Keratinocyte (primary cell): Measurements from ENCODE around the gene ATP8A1. TPM values are rescaled to one million over a fixed set of nuclear protein-coding genes. Genes with fewer than 3 reads are reported as not detected.

Source experiments
- DNase-seq: peaks from one replicate; pipeline ENCODE4 v3.0.0-alpha.2; 2011; ENCODE audit warnings: low read depth, missing footprints, low spot score
- FAIRE-seq: peaks from 2 replicates; lab custom pipeline; 2011; peaks lifted over from hg19 to GRCh38; lab: Jason Lieb, UNC
- H2AFZ ChIP-seq: 2 replicates; pipeline ENCODE4 v1.6.0; 2012; ENCODE audit warnings: low read length, control low read depth, inconsistent platforms; ENCODE audit not compliant: control insufficient read depth
- H3K27ac ChIP-seq: 2 replicates; pipeline ENCODE4 v1.5.1; 2011; ENCODE audit warnings: low read length; ENCODE audit not compliant: control insufficient read depth, insufficient read depth
- H3K27me3 ChIP-seq: 3 replicates; pipeline ENCODE4 v1.6.0; 2011; ENCODE audit warnings: low read length; ENCODE audit not compliant: control insufficient read depth, insufficient read depth; ENCODE audit errors: extremely low read depth
- H3K36me3 ChIP-seq, 2 experiments: 2 replicates in 1 of 2; 3 replicates in 1 of 2; pipeline ENCODE4 v1.5.1; 2011; ENCODE audit warnings: low read length in 2 of 2, mild to moderate bottlenecking in 1 of 2; ENCODE audit not compliant: control insufficient read depth in 2 of 2, insufficient read depth in 2 of 2; ENCODE audit errors: extremely low read depth in 1 of 2
- H3K4me1 ChIP-seq: 3 replicates; pipeline ENCODE4 v1.5.1; 2011; ENCODE audit warnings: low read length; ENCODE audit not compliant: control insufficient read depth, insufficient read depth; ENCODE audit errors: extremely low read depth
- H3K4me2 ChIP-seq: 3 replicates; pipeline ENCODE4 v1.6.0; 2011; ENCODE audit warnings: low read depth, low read length; ENCODE audit not compliant: control insufficient read depth, insufficient read depth; ENCODE audit errors: extremely low read depth
- H3K4me3 ChIP-seq, 3 experiments: fragments of 200-600 bp in 1 of 3; sonication (generic) in 1 of 3; 2 replicates in 2 of 3; 3 replicates in 1 of 3; pipeline ENCODE4 v1.5.1; 2011 to 2016; ENCODE audit warnings: low read length in 3 of 3, mild to moderate bottlenecking in 3 of 3, control low read depth in 2 of 3, inconsistent platforms in 1 of 3, low read depth in 1 of 3, mixed read lengths in 1 of 3, mixed run types in 1 of 3, moderate library complexity in 1 of 3; ENCODE audit not compliant: control insufficient read depth in 2 of 3, insufficient read depth in 2 of 3; ENCODE audit errors: extremely low read depth in 1 of 3
- H3K79me2 ChIP-seq: 2 replicates; pipeline ENCODE4 v1.6.0; 2012; ENCODE audit warnings: low read length; ENCODE audit not compliant: control insufficient read depth, insufficient read depth
- H3K9ac ChIP-seq: 3 replicates; pipeline ENCODE4 v1.6.0; 2011; ENCODE audit warnings: low read length; ENCODE audit not compliant: control insufficient read depth, insufficient read depth; ENCODE audit errors: extremely low read depth
- H3K9me1 ChIP-seq: 3 replicates; pipeline ENCODE4 v1.6.0; 2011; ENCODE audit warnings: low read length; ENCODE audit not compliant: control insufficient read depth, insufficient read depth; ENCODE audit errors: extremely low read depth
- H3K9me3 ChIP-seq: 2 replicates; pipeline ENCODE4 v1.5.1; 2012; ENCODE audit warnings: low read depth, low read length; ENCODE audit not compliant: control insufficient read depth
- H4K20me1 ChIP-seq: 3 replicates; pipeline ENCODE4 v1.6.0; 2011; ENCODE audit warnings: low read length; ENCODE audit not compliant: control insufficient read depth, insufficient read depth; ENCODE audit errors: extremely low read depth
- EZH2 ChIP-seq: IDR thresholded peaks from one replicate; pipeline ENCODE4 v1.6.1; 2012; ENCODE audit warnings: inconsistent platforms, mild to moderate bottlenecking, low read length, moderate library complexity
- dilution Hi-C: fragments of 300-500 bp; cut with MboI; formaldehyde crosslinking; loops from one replicate; pipeline ENCODE4 v1.7.0; 2020; ENCODE audit warnings: low sequenced_read_pairs; ENCODE audit not compliant: extremely low pct_ligation_motif_present
- polyA plus RNA-seq, 5 experiments: library from polyadenylated mRNA; depleted of rRNA in 3 of 5; stranded (reverse) in 3 of 5; stranded (forward) in 1 of 5; unstranded in 1 of 5; fragments of >200 nt; gene quantifications; 1 replicate in 1 of 5; 2 replicates in 3 of 5; 3 replicates in 1 of 5; pipeline versions ENCODE4 v1.2.1 to v1.2.3, GENCODE V29; 2011 to 2012; ENCODE audit warnings: missing spikeins in 2 of 5, low read depth in 1 of 5, low replicate concordance in 1 of 5
- TF ChIP-seq, protein P1 (sequence below), 3 experiments: IDR thresholded peaks in 1 of 3; conservative IDR thresholded peaks in 1 of 3; optimal IDR thresholded peaks in 1 of 3; 2 replicates in 2 of 3; 3 replicates in 1 of 3; pipeline versions ENCODE3 to v1.5.1; 2011; ENCODE audit warnings: low read length in 3 of 3, mild to moderate bottlenecking in 3 of 3, moderate library complexity in 2 of 3, control low read depth in 1 of 3, inconsistent platforms in 1 of 3; ENCODE audit not compliant: insufficient read depth in 2 of 3; ENCODE audit errors: extremely low read depth in 1 of 3

Gene ATP8A1
- polyA plus RNA-seq, 1 donor (not counting 4 experiments of a cell fraction or from before 2014, with no cell fraction given) = 0.20 TPM

DNA sequence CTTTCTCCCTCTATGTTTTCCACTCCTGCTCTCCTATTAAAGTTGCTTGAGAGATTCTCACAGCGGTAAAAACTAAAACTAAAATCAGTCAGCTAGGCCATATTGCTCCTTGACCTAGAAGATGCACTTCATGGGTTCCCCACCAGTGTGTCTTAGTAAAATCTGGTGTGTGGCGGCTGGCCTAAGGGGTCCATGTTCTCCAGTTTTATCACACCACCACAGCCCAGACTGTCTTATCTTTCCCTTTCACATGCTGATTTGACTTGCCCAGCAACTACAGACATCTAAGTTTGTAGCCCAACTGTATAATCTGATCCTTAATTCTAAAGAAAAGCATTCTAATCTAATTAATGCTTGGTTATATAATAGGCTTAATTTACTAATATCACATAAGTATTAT is 68.0 kb downstream of the ATP8A1 start:
- Histone ChIP-seq H3K36me3 (no peaks in the 10 kb centered on the region), H3K4me3 (no peak overlapping the region), H3K9me3 (no peaks in the 10 kb centered on the region), H3K9me1 (no peaks in the 10 kb centered on the region), H2AFZ (no peak overlapping the region), H3K79me2 (no peaks in the 10 kb centered on the region), H3K9ac (no peak overlapping the region), H4K20me1 (no peaks in the 10 kb centered on the region), H3K4me1 (no peaks in the 10 kb centered on the region), H3K4me2 (no peak overlapping the region), H3K27ac (no peak overlapping the region), H3K27me3 (no peaks in the 10 kb centered on the region)
- dilution Hi-C loops = no loop called here
- no peak for DNase-seq
- no peak for TF ChIP-seq EZH2
- TF ChIP-seq, protein P1, sequence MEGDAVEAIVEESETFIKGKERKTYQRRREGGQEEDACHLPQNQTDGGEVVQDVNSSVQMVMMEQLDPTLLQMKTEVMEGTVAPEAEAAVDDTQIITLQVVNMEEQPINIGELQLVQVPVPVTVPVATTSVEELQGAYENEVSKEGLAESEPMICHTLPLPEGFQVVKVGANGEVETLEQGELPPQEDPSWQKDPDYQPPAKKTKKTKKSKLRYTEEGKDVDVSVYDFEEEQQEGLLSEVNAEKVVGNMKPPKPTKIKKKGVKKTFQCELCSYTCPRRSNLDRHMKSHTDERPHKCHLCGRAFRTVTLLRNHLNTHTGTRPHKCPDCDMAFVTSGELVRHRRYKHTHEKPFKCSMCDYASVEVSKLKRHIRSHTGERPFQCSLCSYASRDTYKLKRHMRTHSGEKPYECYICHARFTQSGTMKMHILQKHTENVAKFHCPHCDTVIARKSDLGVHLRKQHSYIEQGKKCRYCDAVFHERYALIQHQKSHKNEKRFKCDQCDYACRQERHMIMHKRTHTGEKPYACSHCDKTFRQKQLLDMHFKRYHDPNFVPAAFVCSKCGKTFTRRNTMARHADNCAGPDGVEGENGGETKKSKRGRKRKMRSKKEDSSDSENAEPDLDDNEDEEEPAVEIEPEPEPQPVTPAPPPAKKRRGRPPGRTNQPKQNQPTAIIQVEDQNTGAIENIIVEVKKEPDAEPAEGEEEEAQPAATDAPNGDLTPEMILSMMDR (optimal IDR thresholded peaks at IDR 0.05 in 1 of 3, IDR thresholded peaks at IDR 0.05 in 1 of 3, conservative IDR thresholded peaks at IDR 0.05 in 1 of 3; ENCODE audit: extremely low read depth in 1 of 3, insufficient read depth in 2 of 3, low read length in 3 of 3) = no peak
- FAIRE-seq = no peak

DNA sequence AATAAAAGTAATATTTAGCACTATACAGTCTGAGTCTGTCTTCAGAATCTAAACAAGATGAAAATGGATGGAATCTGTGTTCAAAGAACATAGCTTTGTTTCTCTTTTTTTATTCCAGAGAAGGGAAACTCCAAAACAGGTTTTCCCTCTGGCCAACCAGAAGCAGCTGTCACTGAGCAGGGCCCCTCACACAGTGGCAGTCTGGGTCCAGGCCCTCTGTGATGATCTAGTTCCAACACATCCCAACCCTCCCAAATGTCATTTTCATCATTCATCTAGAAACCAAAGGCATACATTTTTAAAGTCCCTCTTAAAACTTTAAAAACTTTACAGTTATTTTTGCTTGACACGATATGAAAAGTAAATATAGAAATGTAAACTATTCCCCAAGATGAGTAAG is 70.1 kb downstream of the ATP8A1 start:
- Histone ChIP-seq H3K9ac (no peak overlapping the region), H3K4me1 (no peaks in the 10 kb centered on the region), H3K79me2 (no peaks in the 10 kb centered on the region), H3K27ac (no peak overlapping the region), H3K4me3 (no peak overlapping the region), H3K27me3 (no peaks in the 10 kb centered on the region), H4K20me1 (no peaks in the 10 kb centered on the region), H3K9me1 (no peaks in the 10 kb centered on the region), H3K9me3 (no peaks in the 10 kb centered on the region), H3K4me2 (no peak overlapping the region), H3K36me3 (no peaks in the 10 kb centered on the region), H2AFZ (no peak overlapping the region)
- dilution Hi-C loops = no loop called here
- TF ChIP-seq, protein P1 (optimal IDR thresholded peaks at IDR 0.05 in 1 of 3, IDR thresholded peaks at IDR 0.05 in 1 of 3, conservative IDR thresholded peaks at IDR 0.05 in 1 of 3; ENCODE audit: extremely low read depth in 1 of 3, insufficient read depth in 2 of 3, low read length in 3 of 3) = no peak
- no peak for TF ChIP-seq EZH2
- no peak for FAIRE-seq
- DNase-seq = no peak
